HG03571 (cell line): ENCODE measurements around the gene TPM3.
"Not testable (repeated sequence)": the region's sequence is repeated elsewhere in the genome, so short reads cannot be mapped to it uniquely, and the experiment has no call there.

Experiments used
- ATAC-seq: cut with Tn5 transposase; IDR thresholded peaks from one replicate; pipeline ENCODE4 v1.9.1; 2021; ENCODE audit not compliant: unreplicated experiment

The TPM3 gene

GRCh38 chr1:154191990-154192461 lies at the start of gene TPM3:
TSS of gene TPM3 (minus strand) at chr1:154192100. CDS start at chr1:154192018, 82 bp downstream.
- no peak for ATAC-seq

DNA sequence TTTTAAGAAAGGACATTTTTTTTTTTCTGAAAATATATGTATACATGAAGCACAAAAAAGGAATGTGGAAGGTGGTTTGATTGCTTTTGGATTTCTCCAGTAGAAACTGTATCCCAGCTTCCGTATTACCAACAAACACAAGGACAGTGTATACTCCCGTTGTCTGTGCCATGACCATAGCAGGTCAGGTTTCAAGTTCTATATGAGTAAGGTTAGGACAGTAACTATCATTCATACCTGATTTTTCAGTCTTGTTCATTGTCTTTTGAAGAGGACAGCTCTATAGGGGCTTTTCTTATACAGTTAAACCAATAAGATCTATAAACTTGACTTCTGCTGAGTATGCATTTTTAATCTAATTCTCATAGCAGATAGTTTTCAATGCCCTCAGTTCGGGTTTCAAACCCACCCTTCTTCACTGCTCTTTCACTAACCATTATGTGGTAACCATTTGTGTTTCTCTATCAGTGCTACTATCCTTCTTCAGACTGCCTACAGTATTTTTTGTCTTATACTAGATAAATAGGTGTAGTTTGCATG lies 48.5 kb upstream of the TPM3 start:
- ATAC-seq = no peak

GRCh38 chr1:154239491-154239890 lies 47.6 kb upstream of the TPM3 start:
- ATAC-seq = no peak

DNA sequence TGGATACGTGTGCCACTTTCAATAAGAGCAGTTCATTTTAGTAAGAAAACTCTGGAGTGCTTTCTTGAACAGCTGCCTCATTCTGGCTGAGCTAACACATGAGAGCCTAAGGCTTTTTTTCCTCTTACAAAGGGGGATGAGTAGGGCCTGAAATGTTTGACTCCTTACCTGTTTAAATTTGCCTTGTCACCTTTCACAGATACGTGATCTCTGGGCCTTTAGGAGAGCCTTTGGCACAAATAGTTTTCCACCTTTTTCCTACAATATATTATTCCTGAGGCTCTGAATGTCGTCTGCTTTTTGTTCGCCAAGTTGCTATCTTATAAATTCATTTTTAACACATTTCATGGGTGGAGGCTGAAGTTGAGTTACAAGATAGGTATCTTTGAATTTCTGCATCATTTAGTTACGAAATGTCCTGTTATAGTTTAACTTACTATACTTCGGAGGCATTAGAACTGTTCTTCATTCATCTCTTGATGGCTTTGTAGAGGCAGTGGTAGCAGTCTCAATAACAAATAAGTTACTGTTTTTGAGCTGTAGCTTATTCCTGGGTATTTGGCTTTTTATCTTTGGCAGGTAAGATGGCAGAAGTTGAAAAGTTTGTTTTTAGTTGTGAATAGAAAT lies 46.1 kb upstream of the TPM3 start:
- no peak for ATAC-seq

DNA sequence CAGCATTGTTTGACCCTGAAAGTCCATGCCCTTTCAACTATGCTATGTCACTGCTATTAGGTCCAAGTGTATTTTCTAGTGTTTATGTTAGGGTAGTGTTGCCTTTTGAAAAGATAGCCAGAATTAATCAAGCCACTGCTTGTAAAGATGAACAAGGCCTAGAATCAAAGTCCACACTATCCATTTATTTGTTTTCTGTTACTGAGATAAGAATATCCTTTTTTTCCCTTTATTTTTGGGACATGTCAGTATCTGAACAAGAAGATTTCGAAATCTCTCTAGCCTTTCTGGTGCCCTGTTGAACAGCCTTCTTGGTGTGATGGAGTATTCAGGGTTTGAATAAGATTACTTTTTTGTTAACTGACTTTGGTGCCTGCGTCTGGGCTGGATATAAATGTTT lies 45.5 kb upstream of the TPM3 start:
- no peak for ATAC-seq

DNA sequence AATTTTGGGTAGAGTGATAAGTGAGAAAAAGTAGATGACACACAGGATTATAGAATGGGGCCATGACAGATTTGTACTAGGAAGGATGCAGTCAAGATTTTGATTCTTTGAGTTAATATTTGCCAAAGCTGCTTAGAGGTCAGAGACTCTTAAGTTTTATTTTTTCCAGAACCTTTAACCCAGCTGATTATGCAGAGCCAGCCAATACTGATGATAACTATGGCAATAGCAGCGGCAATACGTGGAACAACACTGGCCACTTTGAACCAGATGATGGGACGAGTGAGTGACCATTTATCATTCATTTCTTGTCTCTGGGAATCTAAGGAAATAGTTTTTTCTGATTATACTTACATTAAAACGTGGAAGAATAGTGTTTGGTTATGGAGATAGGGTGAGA lies 45.0 kb upstream of the TPM3 start:
- no peak for ATAC-seq

DNA sequence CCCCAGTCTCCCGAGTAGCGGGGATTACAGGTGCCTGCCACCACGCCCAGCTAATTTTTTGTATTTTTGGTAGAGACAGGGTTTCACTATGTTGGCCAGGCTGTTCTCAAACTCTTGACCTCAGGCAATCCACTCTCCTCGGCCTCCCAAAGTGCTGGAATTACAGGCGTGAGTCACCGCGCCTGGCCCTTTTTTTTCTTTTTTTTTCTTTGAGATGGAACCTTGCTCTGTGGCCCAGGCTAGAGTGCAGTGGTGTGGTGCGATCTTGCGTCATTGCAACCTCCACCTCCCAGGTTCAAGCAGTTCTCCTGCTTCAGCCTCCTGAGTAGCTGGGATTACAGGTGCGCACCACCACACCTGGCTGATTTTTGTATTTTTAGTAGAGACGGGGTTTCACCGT lies 41.2 kb upstream of the TPM3 start:
- ATAC-seq = not testable (repeated sequence)

GRCh38 chr1:154231112-154231511 lies 39.2 kb upstream of the TPM3 start:
- ATAC-seq = not testable (repeated sequence)

GRCh38 chr1:154225370-154225769 lies 33.5 kb upstream of the TPM3 start:
- no peak for ATAC-seq

DNA sequence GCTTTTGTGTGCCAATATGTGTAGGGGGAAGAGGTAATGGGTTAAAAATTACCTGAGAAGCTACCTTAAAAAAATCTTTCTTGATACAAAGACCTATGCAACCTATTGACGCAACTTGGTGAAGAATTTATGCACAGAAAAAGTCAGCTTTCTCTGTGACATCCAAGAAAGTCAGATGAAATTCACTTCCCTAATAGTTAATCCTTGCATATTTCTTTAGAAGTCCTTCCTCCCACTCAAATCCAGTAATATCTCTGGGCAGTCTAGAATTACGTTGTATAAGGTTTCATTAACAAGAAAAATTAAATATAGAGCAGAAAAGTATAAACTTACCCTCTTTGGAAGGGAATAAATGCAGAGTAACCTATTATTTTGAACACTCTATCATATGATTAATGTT lies 31.7 kb upstream of the TPM3 start:
- no peak for ATAC-seq

- ATAC-seq = no peak
Measured at GRCh38 chr1:154222918-154223317, 31.0 kb upstream of the TPM3 start.

- ATAC-seq = no peak
Measured at GRCh38 chr1:154222518-154222917, 30.6 kb upstream of the TPM3 start.

DNA sequence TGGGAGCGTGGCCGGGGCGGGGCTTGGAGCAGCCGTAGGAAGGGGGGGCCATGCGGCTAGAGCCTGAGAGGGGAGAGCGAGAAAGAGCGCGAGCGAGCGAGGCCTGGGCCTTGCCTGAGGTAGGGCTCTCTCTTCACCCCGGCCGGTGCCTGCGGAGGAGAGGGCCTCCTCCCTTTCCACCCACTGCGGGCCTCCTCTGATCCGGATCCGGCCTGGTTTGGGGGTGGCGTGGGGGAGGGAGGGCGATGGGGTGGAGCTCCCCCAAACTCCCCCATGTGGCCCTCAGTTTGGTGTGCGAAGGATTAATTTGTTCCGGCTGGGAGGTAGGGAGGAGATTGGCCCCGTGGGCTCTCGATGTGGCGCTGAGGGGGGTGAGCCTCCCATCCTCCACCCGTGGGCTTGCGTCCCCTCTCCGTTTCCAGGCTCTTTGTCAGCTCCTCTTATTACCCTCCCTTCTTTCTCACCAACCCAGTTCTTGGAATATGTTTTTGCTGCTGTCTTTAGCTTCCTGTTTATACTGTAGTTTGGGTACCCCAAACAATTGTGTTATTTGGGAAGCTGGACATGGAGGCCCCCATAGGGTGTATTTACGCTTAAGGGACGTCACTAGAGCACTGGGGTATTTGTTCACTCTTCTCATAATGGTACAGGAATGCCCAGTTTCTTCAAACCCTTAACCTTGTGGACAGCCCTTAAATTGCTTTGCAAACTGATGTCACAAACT lies 29.5 kb upstream of the TPM3 start:
- ATAC-seq = peak; percentile 18

DNA sequence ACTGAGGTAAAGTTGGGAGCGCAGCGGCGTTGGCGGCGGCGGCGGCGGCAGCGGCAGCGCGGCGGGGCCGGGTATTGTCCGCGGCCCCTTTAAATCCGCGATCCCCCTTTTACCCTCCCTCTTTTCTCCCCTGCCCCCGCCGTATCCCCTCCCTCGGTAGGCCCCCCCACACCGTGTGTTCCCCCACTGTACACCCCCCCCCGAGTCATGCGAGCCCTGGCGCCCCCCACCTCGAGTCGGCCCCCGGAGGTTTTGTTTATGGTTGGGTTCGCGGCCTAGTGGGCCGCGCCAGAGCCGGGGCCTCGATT lies 29.0 kb upstream of the TPM3 start:
- no peak for ATAC-seq

DNA sequence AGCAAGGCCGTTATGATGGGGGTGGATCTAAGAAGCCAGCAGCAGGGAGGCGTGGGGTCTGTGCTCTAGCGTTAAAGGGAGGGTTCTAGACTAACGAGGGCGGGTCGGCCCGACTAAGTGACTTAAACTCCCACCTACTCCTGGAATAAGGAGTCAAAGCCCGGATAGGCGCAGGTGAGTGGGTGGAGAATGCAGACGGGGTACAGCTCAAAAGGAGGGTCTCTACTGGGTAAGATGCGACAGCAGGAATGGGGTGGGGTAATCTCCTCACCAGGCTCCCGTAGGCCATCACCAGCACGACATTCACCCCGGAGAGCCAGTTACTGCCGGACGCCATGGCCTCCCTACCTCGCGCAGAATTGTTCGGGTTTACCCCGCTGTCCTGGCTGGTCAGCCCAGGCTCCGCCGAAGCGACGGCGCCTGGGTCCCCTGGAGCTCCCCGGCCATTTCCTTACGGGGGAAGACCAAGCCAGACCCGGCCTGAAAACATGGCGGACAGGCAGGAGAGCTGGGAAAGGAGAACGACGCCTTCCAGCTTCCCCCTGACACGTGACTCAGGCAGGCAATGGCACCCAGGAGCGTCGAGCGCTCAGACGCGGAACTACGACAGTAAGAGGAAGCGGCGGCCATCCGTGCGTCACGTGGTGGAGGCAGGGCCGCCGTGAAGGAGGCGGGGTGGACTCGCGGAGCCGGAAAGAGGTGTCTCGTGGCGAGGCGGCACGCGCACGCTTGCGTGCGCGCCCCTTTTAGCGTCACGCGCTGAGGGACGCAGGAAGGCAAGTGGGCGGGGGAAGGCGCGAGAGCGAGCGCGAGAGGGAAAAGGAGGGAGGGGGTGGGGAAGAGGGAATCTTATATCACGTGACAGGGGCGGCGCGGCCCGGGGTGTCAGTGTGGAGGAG lies 28.4 kb upstream of the TPM3 start, which contains the start of gene UBAP2L:
UBAP2L (plus strand) TSS at position 885 of the 899 bp plus-strand sequence. CDS start 4,169 bp downstream, outside the sequence.
- ATAC-seq = peak; percentile 76

- no peak for ATAC-seq
Measured at GRCh38 chr1:154219541-154219940, 27.6 kb upstream of the TPM3 start.

GRCh38 chr1:154218545-154218944 lies 26.6 kb upstream of the TPM3 start:
- ATAC-seq = no peak

GRCh38 chr1:154213274-154213673 lies 21.4 kb upstream of the TPM3 start:
- ATAC-seq = no peak

- no peak for ATAC-seq
Measured at GRCh38 chr1:154212083-154212482, 20.2 kb upstream of the TPM3 start.

GRCh38 chr1:154208677-154209388 lies 16.9 kb upstream of the TPM3 start:
- ATAC-seq = no peak

GRCh38 chr1:154207262-154207661 lies 15.4 kb upstream of the TPM3 start:
- ATAC-seq = no peak
